ENCODE results near the gene PTTG2. TPM values are rescaled to one million over a fixed set of nuclear protein-coding genes. Genes with fewer than 3 reads are reported as not detected.

Gene PTTG2
- total RNA-seq, 2 donors from 2014 or later, result 1.3 to 9.2 TPM

DNA sequence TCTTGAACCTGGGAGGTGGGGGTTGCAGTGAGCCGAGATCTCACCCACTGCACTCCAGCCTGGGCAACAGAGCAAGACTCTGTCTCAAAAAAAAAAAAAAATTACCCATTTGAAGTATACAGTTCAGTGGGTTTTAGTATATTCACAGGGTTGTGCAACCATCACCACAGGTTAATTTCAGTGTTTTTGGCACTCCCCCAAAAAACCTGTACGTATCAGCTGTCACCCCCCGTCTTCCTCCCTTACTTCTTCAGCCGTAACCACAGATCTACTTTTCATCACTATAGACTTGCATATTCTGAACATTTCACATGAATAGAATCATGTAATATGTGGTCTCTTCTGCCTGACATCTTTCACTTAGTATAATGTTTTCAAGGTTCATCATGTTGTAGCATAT is 11.7 kb upstream of the PTTG2 start:
- 67 to 78% methylated on average over 4 of the region's 4 CpGs for WGBS, 2 donors
- no peak overlapping the region for H3K4me3 ChIP-seq
- intact Hi-C loops (cut with DNase I), result no loop called here
- H3K36me3 ChIP-seq (replicated peaks in 1 of 2; ENCODE audit: insufficient read depth in 1 of 2, low read depth in 2 of 2), result no peaks in the 10 kb centered on the region
- no peak for TF ChIP-seq CTCF (IDR thresholded peaks at IDR 0.05)
- no peak for TF ChIP-seq POLR2A (IDR thresholded peaks at IDR 0.05)
- H3K4me1 ChIP-seq, result peaks cover 3% of the 10 kb centered on the region
- H3K27me3 ChIP-seq, result no peaks in the 10 kb centered on the region
- no peaks in the 10 kb centered on the region for H3K9me3 ChIP-seq
- DNase-seq (no peak), ATAC-seq (no peak)
- H3K27ac ChIP-seq, result no peak overlapping the region

DNA sequence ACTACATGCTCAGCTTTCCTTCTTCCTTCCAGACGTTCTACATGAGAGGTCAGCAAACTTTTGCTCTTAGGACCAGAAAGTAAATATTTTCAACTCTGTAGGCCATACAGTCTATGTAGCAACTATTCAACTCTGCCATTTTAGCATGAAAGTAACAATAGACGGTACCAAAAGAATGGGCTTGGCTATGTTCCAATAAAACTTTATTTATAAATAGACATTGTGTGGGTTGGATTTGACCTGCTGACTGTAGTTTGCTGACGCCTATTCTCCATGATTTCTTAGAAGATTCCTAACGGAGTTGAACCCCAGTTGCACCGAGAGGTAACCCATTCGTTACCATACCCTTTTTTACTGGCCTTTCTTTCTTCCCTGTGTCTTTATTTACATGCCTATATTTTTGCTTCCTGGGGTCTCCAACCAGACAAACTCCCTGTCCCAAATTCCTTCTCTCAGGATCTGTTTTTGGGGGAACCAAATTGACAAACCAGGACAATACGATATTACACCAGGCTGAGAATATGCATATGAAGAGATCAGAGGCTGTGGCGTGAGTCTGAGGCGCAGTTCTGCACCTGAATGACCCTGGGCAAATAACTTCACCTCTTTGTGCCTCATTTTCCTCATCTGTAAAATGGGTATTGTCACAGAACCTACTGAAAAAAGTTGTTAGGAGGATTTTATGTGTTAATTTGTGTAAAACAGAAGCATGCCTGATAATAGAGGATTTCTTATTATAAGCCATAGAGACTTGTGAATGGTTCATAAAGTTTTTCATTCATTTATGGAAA is 10.4 kb upstream of the PTTG2 start:
- no peak for ATAC-seq
- Histone ChIP-seq H3K4me1 (peaks cover 3% of the 10 kb centered on the region), H3K27me3 (no peaks in the 10 kb centered on the region), H3K4me3 (no peak overlapping the region), H3K9me3 (no peaks in the 10 kb centered on the region), H3K27ac (no peak overlapping the region), H3K36me3 (replicated peaks in 1 of 2; ENCODE audit: insufficient read depth in 1 of 2, low read depth in 2 of 2) (no peaks in the 10 kb centered on the region)
- no peak for DNase-seq
- intact Hi-C loops (cut with DNase I), result no loop called here
- no peak for TF ChIP-seq POLR2A (IDR thresholded peaks at IDR 0.05)
- TF ChIP-seq CTCF (IDR thresholded peaks at IDR 0.05), result no peak
- 85 to 87% methylated on average over 9 of the region's 9 CpGs for WGBS, 2 donors

- H3K9me3 ChIP-seq, result no peaks in the 10 kb centered on the region
- 78 to 91% methylated on average over 10 of the region's 10 CpGs for WGBS, 2 donors
- no peak overlapping the region for H3K27ac ChIP-seq
- H3K4me1 ChIP-seq, result no peaks in the 10 kb centered on the region
- intact Hi-C loops (cut with DNase I), result no loop called here
- no peaks in the 10 kb centered on the region for H3K27me3 ChIP-seq
- no peaks in the 10 kb centered on the region for H3K36me3 ChIP-seq (replicated peaks in 1 of 2; ENCODE audit: insufficient read depth in 1 of 2, low read depth in 2 of 2)
- DNase-seq, result peak in 1 of 4 donors; percentile 18
- no peak for TF ChIP-seq POLR2A (IDR thresholded peaks at IDR 0.05)
- no peak for TF ChIP-seq CTCF (IDR thresholded peaks at IDR 0.05)
- no peak for ATAC-seq
- no peak overlapping the region for H3K4me3 ChIP-seq
Measured at GRCh38 chr4:37951461-37952352, 8.5 kb upstream of the PTTG2 start.

- Histone ChIP-seq H3K27ac (no peak overlapping the region), H3K4me1 (no peaks in the 10 kb centered on the region), H3K27me3 (no peaks in the 10 kb centered on the region), H3K36me3 (replicated peaks in 1 of 2; ENCODE audit: insufficient read depth in 1 of 2, low read depth in 2 of 2) (no peaks in the 10 kb centered on the region), H3K9me3 (no peaks in the 10 kb centered on the region), H3K4me3 (no peak overlapping the region)
- intact Hi-C loops (cut with DNase I), result no loop called here
- DNase-seq (no peak), ATAC-seq (no peak)
- WGBS, 2 donors, result 15 to 16% methylated on average over 1 of the region's 1 CpG
- TF ChIP-seq POLR2A (IDR thresholded peaks at IDR 0.05) (no peak), CTCF (IDR thresholded peaks at IDR 0.05) (no peak)
Measured at GRCh38 chr4:37953156-37953555, 7.0 kb upstream of the PTTG2 start.

Data from body of pancreas (tissue), 4 donors.